ENCODE results near the gene RDH14. TPM values are rescaled to one million over a fixed set of nuclear protein-coding genes. Genes with fewer than 3 reads are reported as not detected.

Gene RDH14
- total RNA-seq, 1 experiment from 2014 or later: 22.4 TPM

DNA sequence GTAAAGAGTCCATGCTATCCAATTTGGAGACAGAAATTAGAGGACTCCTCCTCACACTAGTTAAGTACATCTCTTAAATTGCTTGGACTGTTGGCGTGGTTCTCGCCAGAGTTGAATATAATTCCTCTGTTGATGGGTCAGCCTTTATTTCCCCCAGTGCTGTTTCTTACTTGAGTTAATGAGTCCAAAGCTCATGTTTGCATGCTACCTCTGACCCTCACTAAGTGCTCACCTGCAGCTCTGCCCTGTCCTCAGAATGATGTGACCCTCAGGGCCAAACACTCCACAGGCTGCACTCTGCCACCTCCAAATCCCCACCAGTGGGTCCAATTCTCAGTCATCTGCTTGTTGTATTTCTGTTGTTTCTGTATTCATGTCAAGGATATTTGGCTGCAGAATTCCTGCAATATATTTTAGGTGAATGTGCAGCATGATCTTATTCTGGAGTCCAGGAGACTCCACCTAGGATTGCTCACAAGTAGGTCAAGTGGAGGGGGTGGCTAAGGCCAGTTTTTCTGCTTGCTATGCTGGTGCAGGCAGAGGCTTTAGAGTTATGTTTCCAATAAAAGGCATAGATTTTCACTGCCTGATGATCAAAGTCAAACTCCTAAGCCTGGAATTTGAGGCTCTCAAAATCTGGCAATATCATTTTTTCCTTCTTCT is 37.8 kb downstream of the RDH14 start:
- ATAC-seq: no peak
- no peaks in the 10 kb centered on the region; the same call in 1 of the 2 replicates for H3K27me3 Mint-ChIP-seq (ENCODE audit: low read depth)
- H3K4me3 Mint-ChIP-seq: no peak overlapping the region
- CTCF ChIA-PET: interaction anchor here (3.1 to 3.3 kb wide), 2 partner anchors 38 to 220 kb away, joined by 22 to 27 read pairs; partner anchors contain the start of gene RDH14
- no peak for DNase-seq (ENCODE audit: low spot score)
- TF ChIP-seq CBFB (CRISPR knock-in tag; IDR thresholded peaks at IDR 0.05; ENCODE audit: low read depth) (no peak), CREB1 (CRISPR knock-in tag; IDR thresholded peaks at IDR 0.05) (no peak), FOXK1 (CRISPR knock-in tag; IDR thresholded peaks at IDR 0.05) (no peak), MYBL2 (CRISPR knock-in tag; IDR thresholded peaks at IDR 0.05) (no peak), GRHL2 (CRISPR knock-in tag; IDR thresholded peaks at IDR 0.05; ENCODE audit: insufficient replicate concordance, severe bottlenecking) (no peak), ZNF416 (CRISPR knock-in tag; IDR thresholded peaks at IDR 0.05) (no peak), NR1H2 (CRISPR knock-in tag; IDR thresholded peaks at IDR 0.05) (no peak)
- TF ChIP-seq, protein P1, sequence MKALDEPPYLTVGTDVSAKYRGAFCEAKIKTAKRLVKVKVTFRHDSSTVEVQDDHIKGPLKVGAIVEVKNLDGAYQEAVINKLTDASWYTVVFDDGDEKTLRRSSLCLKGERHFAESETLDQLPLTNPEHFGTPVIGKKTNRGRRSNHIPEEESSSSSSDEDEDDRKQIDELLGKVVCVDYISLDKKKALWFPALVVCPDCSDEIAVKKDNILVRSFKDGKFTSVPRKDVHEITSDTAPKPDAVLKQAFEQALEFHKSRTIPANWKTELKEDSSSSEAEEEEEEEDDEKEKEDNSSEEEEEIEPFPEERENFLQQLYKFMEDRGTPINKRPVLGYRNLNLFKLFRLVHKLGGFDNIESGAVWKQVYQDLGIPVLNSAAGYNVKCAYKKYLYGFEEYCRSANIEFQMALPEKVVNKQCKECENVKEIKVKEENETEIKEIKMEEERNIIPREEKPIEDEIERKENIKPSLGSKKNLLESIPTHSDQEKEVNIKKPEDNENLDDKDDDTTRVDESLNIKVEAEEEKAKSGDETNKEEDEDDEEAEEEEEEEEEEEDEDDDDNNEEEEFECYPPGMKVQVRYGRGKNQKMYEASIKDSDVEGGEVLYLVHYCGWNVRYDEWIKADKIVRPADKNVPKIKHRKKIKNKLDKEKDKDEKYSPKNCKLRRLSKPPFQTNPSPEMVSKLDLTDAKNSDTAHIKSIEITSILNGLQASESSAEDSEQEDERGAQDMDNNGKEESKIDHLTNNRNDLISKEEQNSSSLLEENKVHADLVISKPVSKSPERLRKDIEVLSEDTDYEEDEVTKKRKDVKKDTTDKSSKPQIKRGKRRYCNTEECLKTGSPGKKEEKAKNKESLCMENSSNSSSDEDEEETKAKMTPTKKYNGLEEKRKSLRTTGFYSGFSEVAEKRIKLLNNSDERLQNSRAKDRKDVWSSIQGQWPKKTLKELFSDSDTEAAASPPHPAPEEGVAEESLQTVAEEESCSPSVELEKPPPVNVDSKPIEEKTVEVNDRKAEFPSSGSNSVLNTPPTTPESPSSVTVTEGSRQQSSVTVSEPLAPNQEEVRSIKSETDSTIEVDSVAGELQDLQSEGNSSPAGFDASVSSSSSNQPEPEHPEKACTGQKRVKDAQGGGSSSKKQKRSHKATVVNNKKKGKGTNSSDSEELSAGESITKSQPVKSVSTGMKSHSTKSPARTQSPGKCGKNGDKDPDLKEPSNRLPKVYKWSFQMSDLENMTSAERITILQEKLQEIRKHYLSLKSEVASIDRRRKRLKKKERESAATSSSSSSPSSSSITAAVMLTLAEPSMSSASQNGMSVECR (CRISPR knock-in tag; IDR thresholded peaks at IDR 0.05; ENCODE audit: borderline replicate concordance): no peak
- TF ChIP-seq, protein P2, sequence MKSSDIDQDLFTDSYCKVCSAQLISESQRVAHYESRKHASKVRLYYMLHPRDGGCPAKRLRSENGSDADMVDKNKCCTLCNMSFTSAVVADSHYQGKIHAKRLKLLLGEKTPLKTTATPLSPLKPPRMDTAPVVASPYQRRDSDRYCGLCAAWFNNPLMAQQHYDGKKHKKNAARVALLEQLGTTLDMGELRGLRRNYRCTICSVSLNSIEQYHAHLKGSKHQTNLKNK (CRISPR knock-in tag; IDR thresholded peaks at IDR 0.05): no peak
- TF ChIP-seq, protein P3, sequence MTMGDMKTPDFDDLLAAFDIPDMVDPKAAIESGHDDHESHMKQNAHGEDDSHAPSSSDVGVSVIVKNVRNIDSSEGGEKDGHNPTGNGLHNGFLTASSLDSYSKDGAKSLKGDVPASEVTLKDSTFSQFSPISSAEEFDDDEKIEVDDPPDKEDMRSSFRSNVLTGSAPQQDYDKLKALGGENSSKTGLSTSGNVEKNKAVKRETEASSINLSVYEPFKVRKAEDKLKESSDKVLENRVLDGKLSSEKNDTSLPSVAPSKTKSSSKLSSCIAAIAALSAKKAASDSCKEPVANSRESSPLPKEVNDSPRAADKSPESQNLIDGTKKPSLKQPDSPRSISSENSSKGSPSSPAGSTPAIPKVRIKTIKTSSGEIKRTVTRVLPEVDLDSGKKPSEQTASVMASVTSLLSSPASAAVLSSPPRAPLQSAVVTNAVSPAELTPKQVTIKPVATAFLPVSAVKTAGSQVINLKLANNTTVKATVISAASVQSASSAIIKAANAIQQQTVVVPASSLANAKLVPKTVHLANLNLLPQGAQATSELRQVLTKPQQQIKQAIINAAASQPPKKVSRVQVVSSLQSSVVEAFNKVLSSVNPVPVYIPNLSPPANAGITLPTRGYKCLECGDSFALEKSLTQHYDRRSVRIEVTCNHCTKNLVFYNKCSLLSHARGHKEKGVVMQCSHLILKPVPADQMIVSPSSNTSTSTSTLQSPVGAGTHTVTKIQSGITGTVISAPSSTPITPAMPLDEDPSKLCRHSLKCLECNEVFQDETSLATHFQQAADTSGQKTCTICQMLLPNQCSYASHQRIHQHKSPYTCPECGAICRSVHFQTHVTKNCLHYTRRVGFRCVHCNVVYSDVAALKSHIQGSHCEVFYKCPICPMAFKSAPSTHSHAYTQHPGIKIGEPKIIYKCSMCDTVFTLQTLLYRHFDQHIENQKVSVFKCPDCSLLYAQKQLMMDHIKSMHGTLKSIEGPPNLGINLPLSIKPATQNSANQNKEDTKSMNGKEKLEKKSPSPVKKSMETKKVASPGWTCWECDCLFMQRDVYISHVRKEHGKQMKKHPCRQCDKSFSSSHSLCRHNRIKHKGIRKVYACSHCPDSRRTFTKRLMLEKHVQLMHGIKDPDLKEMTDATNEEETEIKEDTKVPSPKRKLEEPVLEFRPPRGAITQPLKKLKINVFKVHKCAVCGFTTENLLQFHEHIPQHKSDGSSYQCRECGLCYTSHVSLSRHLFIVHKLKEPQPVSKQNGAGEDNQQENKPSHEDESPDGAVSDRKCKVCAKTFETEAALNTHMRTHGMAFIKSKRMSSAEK (CRISPR knock-in tag; IDR thresholded peaks at IDR 0.05; ENCODE audit: borderline replicate concordance): no peak
- no peak overlapping the region for H3K27ac Mint-ChIP-seq
- POLR2A ChIA-PET: no interaction called here
- no peaks in the 10 kb centered on the region for H3K36me3 Mint-ChIP-seq
- peaks cover 7% of the 10 kb centered on the region for H3K4me1 Mint-ChIP-seq
- no peaks in the 10 kb centered on the region for H3K9me3 Mint-ChIP-seq

DNA sequence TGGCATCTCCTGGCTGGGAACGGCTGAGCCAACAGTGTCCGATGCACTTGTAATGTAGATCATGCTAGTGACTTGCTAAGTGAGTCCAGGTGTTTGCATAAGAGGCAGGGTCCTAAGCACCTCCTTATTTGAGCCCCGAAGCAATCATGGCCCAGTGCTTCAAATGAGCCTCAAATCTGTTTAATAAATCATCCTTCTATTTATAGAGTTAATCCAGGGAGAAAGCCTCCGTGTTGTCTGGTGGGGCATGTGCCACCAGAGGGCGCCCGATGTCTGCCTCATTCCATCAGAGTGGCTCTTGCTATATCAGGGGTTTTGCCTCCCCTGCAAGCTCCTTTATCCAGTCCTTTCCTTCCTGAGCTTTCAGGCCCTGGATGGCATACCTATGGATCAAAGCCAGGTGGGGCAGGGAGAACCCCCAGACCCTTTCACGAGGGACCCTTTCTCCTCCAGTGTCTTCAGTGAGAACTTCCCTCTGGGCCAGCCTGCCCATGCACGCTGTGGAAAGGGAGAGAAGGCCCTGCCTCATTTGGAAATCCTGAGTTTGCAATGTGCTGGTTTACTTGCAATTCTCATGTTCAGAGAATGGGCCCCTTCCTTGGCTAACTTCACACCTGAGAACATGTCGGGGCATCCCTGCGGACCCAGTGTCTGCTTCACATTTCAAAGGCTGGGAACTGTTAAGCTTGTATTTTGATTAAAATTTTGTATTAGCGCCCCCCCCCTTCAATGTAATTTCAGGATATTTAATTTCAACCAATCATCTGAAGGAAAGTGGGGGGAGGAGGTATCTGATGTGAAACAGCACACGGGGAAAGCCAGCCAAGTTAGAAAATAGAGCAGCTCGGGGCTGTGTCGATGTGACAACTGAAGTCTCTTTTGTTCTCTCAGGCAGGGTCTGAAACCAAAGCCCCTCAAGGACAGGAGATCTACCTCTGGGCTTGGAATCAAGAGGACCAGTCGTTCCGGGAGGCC is 39.7 kb downstream of the RDH14 start:
- no peak for TF ChIP-seq SMAD4 (CRISPR knock-in tag; IDR thresholded peaks at IDR 0.05)
- TF ChIP-seq, protein P4, sequence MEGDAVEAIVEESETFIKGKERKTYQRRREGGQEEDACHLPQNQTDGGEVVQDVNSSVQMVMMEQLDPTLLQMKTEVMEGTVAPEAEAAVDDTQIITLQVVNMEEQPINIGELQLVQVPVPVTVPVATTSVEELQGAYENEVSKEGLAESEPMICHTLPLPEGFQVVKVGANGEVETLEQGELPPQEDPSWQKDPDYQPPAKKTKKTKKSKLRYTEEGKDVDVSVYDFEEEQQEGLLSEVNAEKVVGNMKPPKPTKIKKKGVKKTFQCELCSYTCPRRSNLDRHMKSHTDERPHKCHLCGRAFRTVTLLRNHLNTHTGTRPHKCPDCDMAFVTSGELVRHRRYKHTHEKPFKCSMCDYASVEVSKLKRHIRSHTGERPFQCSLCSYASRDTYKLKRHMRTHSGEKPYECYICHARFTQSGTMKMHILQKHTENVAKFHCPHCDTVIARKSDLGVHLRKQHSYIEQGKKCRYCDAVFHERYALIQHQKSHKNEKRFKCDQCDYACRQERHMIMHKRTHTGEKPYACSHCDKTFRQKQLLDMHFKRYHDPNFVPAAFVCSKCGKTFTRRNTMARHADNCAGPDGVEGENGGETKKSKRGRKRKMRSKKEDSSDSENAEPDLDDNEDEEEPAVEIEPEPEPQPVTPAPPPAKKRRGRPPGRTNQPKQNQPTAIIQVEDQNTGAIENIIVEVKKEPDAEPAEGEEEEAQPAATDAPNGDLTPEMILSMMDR (IDR thresholded peaks at IDR 0.05): peak; percentile 90
- no peak overlapping the region for H3K4me3 Mint-ChIP-seq
- ATAC-seq (peak; percentile 93), DNase-seq (ENCODE audit: low spot score) (peak; percentile 85)
- H3K36me3 Mint-ChIP-seq: no peaks in the 10 kb centered on the region
- no peaks in the 10 kb centered on the region; the same call in 1 of the 2 replicates for H3K27me3 Mint-ChIP-seq (ENCODE audit: low read depth)
- POLR2A ChIA-PET: interaction anchor here (1.4 kb wide), 1 partner anchor 40 kb away, joined by 5 read pairs; the partner anchor contains the start of gene RDH14
- peaks cover 10% of the 10 kb centered on the region for H3K4me1 Mint-ChIP-seq
- CTCF ChIA-PET: interaction anchor here (0.5 to 3.3 kb wide), 45 partner anchors 9 to 1342 kb away, joined by 3 to 27 read pairs (median 4); partner anchors contain the start of genes OSR1 and RDH14
- H3K27ac Mint-ChIP-seq: no peak overlapping the region
- H3K9me3 Mint-ChIP-seq: no peaks in the 10 kb centered on the region

Data from WTC11 (cell line).